NCI-H524 (cell line): ENCODE measurements around the gene ZNF804A.
"Not testable (repeated sequence)": the region's sequence is repeated elsewhere in the genome, so short reads cannot be mapped to it uniquely, and the experiment has no call there.

Experiments used
- DNase-seq, 2 experiments: peaks; one replicate each; lab custom pipeline; 2025; lab: John Stamatoyannopoulos, UW

ZNF804A gene

GRCh38 chr2:184727813-184728212 lies 129.5 kb downstream of the ZNF804A start:
- no peak for DNase-seq

GRCh38 chr2:184728411-184728810 lies 130.1 kb downstream of the ZNF804A start:
- no peak for DNase-seq

GRCh38 chr2:184729581-184729980 lies 131.3 kb downstream of the ZNF804A start:
- no peak for DNase-seq

- no peak for DNase-seq
These were observed 132.0 kb downstream of the ZNF804A start for GRCh38 chr2:184730288-184730687.

- DNase-seq: no peak
These were observed 136.0 kb downstream of the ZNF804A start for GRCh38 chr2:184734338-184734737.

GRCh38 chr2:184735611-184736010 lies 137.3 kb downstream of the ZNF804A start:
- no peak for DNase-seq

- DNase-seq: no peak
These were observed 144.8 kb downstream of the ZNF804A start for GRCh38 chr2:184743096-184743495.

GRCh38 chr2:184756161-184756560 lies 157.8 kb downstream of the ZNF804A start:
- DNase-seq: no peak

- no peak for DNase-seq
These were observed 158.6 kb downstream of the ZNF804A start for GRCh38 chr2:184756885-184757284.

- not testable (repeated sequence) for DNase-seq
These were observed 161.4 kb downstream of the ZNF804A start for GRCh38 chr2:184759557-184760255.

- no peak for DNase-seq
These were observed 162.6 kb downstream of the ZNF804A start for GRCh38 chr2:184760931-184761330.

- no peak for DNase-seq
These were observed 167.0 kb downstream of the ZNF804A start for GRCh38 chr2:184765112-184765895.

- no peak for DNase-seq
These were observed 168.7 kb downstream of the ZNF804A start for GRCh38 chr2:184767059-184767458.

- no peak for DNase-seq
These were observed 170.7 kb downstream of the ZNF804A start for GRCh38 chr2:184769023-184769422.

- no peak for DNase-seq
These were observed 171.4 kb downstream of the ZNF804A start for GRCh38 chr2:184769686-184770085.

- no peak for DNase-seq
These were observed 181.4 kb downstream of the ZNF804A start for GRCh38 chr2:184779777-184780176.

- DNase-seq: no peak
These were observed 182.1 kb downstream of the ZNF804A start for GRCh38 chr2:184780384-184780783.

- DNase-seq: no peak
These were observed 182.6 kb downstream of the ZNF804A start for GRCh38 chr2:184780944-184781343.

- DNase-seq: no peak
These were observed 185.2 kb downstream of the ZNF804A start for GRCh38 chr2:184783576-184783975.

GRCh38 chr2:184793176-184793575 lies 194.8 kb downstream of the ZNF804A start:
- peak in 1 of 2 experiments; percentile 0 for DNase-seq

- no peak for DNase-seq
These were observed 201.1 kb downstream of the ZNF804A start for GRCh38 chr2:184799379-184799778.

GRCh38 chr2:184814421-184814820 lies 216.1 kb downstream of the ZNF804A start:
- DNase-seq: peak in 1 of 2 experiments; percentile 8

- no peak for DNase-seq
These were observed 217.5 kb downstream of the ZNF804A start for GRCh38 chr2:184815824-184816223.
